HepG2 (cell line): ENCODE measurements around the gene ZNF563. TPM values are rescaled to one million over a fixed set of nuclear protein-coding genes. Genes with fewer than 3 reads are reported as not detected.

Source experiments
- ATRX ChIP-seq: sonication (generic); formaldehyde crosslinking; IDR thresholded peaks from 2 replicates; pipeline ENCODE4 v1.4.0; 2020; ENCODE audit warnings: missing genetic modification reagents, borderline replicate concordance
- BCL3 ChIP-seq: sonication (generic); formaldehyde crosslinking; IDR thresholded peaks from 2 replicates; pipeline ENCODE4 v1.5.1; 2020; ENCODE audit warnings: mild to moderate bottlenecking, missing genetic modification reagents, moderate library complexity
- CBX2 ChIP-seq, 2 experiments: fragments of 200-600 bp in 1 of 2; sonication (generic); formaldehyde crosslinking in 1 of 2; IDR thresholded peaks; 2 replicates each; pipeline versions ENCODE4 v1.7.0 to v1.8.1; 2018 to 2022; ENCODE audit warnings: low read depth in 2 of 2, low read length in 1 of 2, mild to moderate bottlenecking in 1 of 2, missing genetic modification reagents in 1 of 2
- FOXP1 ChIP-seq, 2 experiments: fragments of 450-650 bp in 1 of 2; IDR thresholded peaks; 2 replicates each; pipeline ENCODE4 v1.6.1; 2017 to 2018; ENCODE audit warnings: antibody characterized with exemption in 1 of 2
- KDM3A ChIP-seq: IDR thresholded peaks from 2 replicates; pipeline ENCODE4 v1.6.1; 2018; ENCODE audit warnings: low read depth, missing compliant biosample characterization
- MEIS2 ChIP-seq: sonication (generic); formaldehyde crosslinking; IDR thresholded peaks from 2 replicates; pipeline ENCODE4 v1.9.0; 2021; ENCODE audit warnings: mild to moderate bottlenecking, missing genetic modification reagents
- NBN ChIP-seq: fragments of 450-650 bp; conservative IDR thresholded peaks from 2 replicates; pipeline ENCODE4 v1.6.1; 2017
- PCBP2 ChIP-seq: fragments of 200-400 bp; formaldehyde crosslinking; optimal IDR thresholded peaks from 2 replicates; pipeline ENCODE3; 2018; ENCODE audit warnings: low read length, low read depth; ENCODE audit not compliant: poor library complexity, severe bottlenecking
- PRDM10 ChIP-seq: sonication (generic); formaldehyde crosslinking; IDR thresholded peaks from 2 replicates; pipeline ENCODE4 v1.4.0; 2020; ENCODE audit warnings: low read depth, missing genetic modification reagents
- RBM22 ChIP-seq: fragments of 200-400 bp; formaldehyde crosslinking; optimal IDR thresholded peaks from 2 replicates; pipeline ENCODE3; 2017; ENCODE audit warnings: mild to moderate bottlenecking, low read length, moderate library complexity
- RXRA ChIP-seq: sonication (generic); formaldehyde crosslinking; IDR thresholded peaks from 2 replicates; pipeline ENCODE4 v1.5.1; 2020; ENCODE audit warnings: missing genetic modification reagents
- SALL1 ChIP-seq: sonication (generic); formaldehyde crosslinking; IDR thresholded peaks from 2 replicates; pipeline ENCODE4 v1.8.0; 2022; ENCODE audit warnings: mild to moderate bottlenecking, missing genetic modification reagents
- SALL2 ChIP-seq: sonication (generic); formaldehyde crosslinking; IDR thresholded peaks from 2 replicates; pipeline ENCODE4 v1.8.1; 2023; ENCODE audit warnings: mild to moderate bottlenecking, missing genetic modification reagents, inconsistent platforms
- SIX4 ChIP-seq: sonication (generic); formaldehyde crosslinking; IDR thresholded peaks from 2 replicates; pipeline ENCODE4 v1.4.0; 2020; ENCODE audit warnings: missing genetic modification reagents
- SKIL ChIP-seq: sonication (generic); formaldehyde crosslinking; IDR thresholded peaks from 2 replicates; pipeline ENCODE4 v1.8.0; 2022; ENCODE audit warnings: missing genetic modification reagents, mild to moderate bottlenecking, moderate library complexity, borderline replicate concordance
- ZBTB25 ChIP-seq: IDR thresholded peaks from 2 replicates; pipeline ENCODE4 v1.6.1; 2018; ENCODE audit warnings: missing genetic modification reagents
- ZNF512B ChIP-seq: sonication (generic); formaldehyde crosslinking; IDR thresholded peaks from 2 replicates; pipeline ENCODE4 v1.5.1; 2020; ENCODE audit warnings: missing genetic modification reagents, mild to moderate bottlenecking, borderline replicate concordance
- ZNF7 ChIP-seq: IDR thresholded peaks from 2 replicates; pipeline ENCODE4 v1.6.1; 2016; ENCODE audit warnings: missing biosample characterization, missing genetic modification reagents
- polyA plus RNA-seq, 8 experiments: library from polyadenylated mRNA; depleted of rRNA in 3 of 8; stranded (reverse) in 7 of 8; unstranded in 1 of 8; fragments of >200 nt; fragmentation: Illumina TruSeq in 4 of 8; extraction: Trizol in 4 of 8; gene quantifications; 2 replicates each; pipeline versions ENCODE4 v1.2.1 to v1.2.3, GENCODE V29; 2011 to 2016; ENCODE audit warnings: low read depth in 4 of 8, missing spikeins in 1 of 8, mixed read lengths in 1 of 8; ENCODE audit not compliant: insufficient read depth in 1 of 8
- total RNA-seq, 5 experiments: library from RNA; depleted of rRNA; stranded (reverse); fragments of >200 nt; fragmentation: Illumina TruSeq; extraction: Trizol; gene quantifications; 2 replicates each; pipeline ENCODE4 v1.2.3, GENCODE V29; 2016; ENCODE audit warnings: low read depth in 1 of 5

ZNF563 gene
- total and polyA plus RNA-seq, 2 of the 13 experiments (the other 11 are each of a cell fraction or from before 2014, with no cell fraction given), result 7.5 to 19.5 TPM

GRCh38 chr19:12293777-12294248, 39.6 kb downstream of the ZNF563 start (continued):
- TF ChIP-seq SKIL (CRISPR knock-in tag) (peak; percentile 79), RXRA (CRISPR knock-in tag) (peak; percentile 79; the same call in 1 of the 2 replicates), SALL1 (CRISPR knock-in tag) (peak; percentile 62; the same call in 1 of the 2 replicates), MEIS2 (peak; percentile 77), RBM22 (no peak), ATRX (no peak), BCL3 (CRISPR knock-in tag) (0 out of 2 replicates have a peak, but pooled peaks have one; percentile 0), SALL2 (CRISPR knock-in tag) (peak; percentile 26; the same call in 1 of the 2 replicates), NBN (no peak), PRDM10 (CRISPR knock-in tag) (no peak; the same call in 1 of the 2 replicates), FOXP1 (IDR thresholded peaks at IDR 0.05) (no peak), FOXP1 (CRISPR knock-in tag; IDR thresholded peaks at IDR 0.05) (0 out of 2 replicates have a peak, but pooled peaks have one; percentile 29), PCBP2 (peak; percentile 48), KDM3A (CRISPR knock-in tag) (no peak), CBX2 (IDR thresholded peaks at IDR 0.05; ENCODE audit: low read depth, low read length) (no peak), CBX2 (CRISPR knock-in tag; IDR thresholded peaks at IDR 0.05; ENCODE audit: low read depth) (no peak), ZBTB25 (peak; percentile 76; the same call in 1 of the 2 replicates), ZNF7 (CRISPR knock-in tag) (no peak), ZNF512B (CRISPR knock-in tag) (no peak), SIX4 (CRISPR knock-in tag) (peak; percentile 58; the same call in 1 of the 2 replicates)
